ENCODE results near the gene SLC66A3. TPM values are rescaled to one million over a fixed set of nuclear protein-coding genes. Genes with fewer than 3 reads are reported as not detected.

SLC66A3 gene
- total RNA-seq, 2 experiments from 2014 or later, result 21.6 to 23.4 TPM

DNA sequence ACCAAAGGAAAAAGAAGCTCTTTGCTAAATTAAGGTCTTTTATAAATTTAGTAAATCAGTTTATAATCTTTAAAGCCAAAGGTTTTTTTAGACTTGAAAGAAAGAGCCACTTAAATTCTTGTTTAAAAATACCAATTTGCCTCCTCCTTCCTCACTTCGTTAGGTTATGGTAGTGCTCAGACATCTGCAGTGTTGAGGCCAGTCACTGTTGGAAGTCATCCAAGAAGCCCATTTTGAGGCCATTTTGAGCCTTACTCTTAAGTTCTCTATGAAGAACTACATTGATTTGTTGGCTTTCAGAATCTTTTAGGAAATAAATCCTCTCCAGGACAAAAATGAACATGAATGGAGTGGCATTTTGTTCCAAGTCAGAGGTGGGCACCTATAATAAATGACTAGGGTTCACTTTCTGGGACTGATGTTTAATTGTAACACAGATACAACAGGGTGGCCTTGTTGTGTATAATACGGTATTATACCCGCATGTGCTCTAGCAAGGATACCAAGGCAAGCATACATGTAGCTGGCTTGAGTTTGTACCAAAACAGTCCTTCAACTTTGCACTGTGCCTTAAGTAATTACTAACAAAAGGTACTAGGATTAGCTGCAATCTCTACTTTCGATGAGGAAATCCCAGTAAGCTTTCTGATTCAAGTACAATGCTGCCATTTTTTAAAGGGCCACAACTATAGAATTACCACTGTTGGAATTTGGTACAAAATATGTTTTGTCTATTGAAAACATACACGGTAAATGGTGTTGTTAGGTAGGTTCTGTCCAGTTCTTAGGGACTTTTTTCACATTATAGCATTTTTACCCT lies 22.8 kb downstream of the SLC66A3 start:
- Mint-ChIP-seq H3K27ac (no peak overlapping the region), H3K27me3 (no peaks in the 10 kb centered on the region), H3K4me1 (peaks cover 11% of the 10 kb centered on the region), H3K36me3 (ENCODE audit: low read depth) (peaks cover 6% of the 10 kb centered on the region), H3K4me3 (no peak overlapping the region), H3K9me3 (no peaks in the 10 kb centered on the region)
- DNase-seq, result no peak
- ChIA-PET POLR2A (no interaction called here), CTCF (no interaction called here)

GRCh38 chr2:11179196-11179595 lies 23.9 kb downstream of the SLC66A3 start:
- Mint-ChIP-seq H3K9me3 (no peaks in the 10 kb centered on the region), H3K4me3 (no peak overlapping the region), H3K27ac (no peak overlapping the region), H3K27me3 (no peaks in the 10 kb centered on the region), H3K36me3 (ENCODE audit: low read depth) (peaks cover 7% of the 10 kb centered on the region), H3K4me1 (peaks cover 11% of the 10 kb centered on the region)
- ChIA-PET CTCF (no interaction called here), POLR2A (no interaction called here)
- DNase-seq, result no peak

GRCh38 chr2:11179899-11180298 lies 24.6 kb downstream of the SLC66A3 start:
- Mint-ChIP-seq H3K27ac (no peak overlapping the region), H3K27me3 (no peaks in the 10 kb centered on the region), H3K4me1 (peaks cover 11% of the 10 kb centered on the region), H3K4me3 (no peak overlapping the region), H3K9me3 (no peaks in the 10 kb centered on the region), H3K36me3 (ENCODE audit: low read depth) (peaks cover 7% of the 10 kb centered on the region)
- POLR2A ChIA-PET, result no interaction called here
- CTCF ChIA-PET, result no interaction called here
- DNase-seq, result no peak

DNA sequence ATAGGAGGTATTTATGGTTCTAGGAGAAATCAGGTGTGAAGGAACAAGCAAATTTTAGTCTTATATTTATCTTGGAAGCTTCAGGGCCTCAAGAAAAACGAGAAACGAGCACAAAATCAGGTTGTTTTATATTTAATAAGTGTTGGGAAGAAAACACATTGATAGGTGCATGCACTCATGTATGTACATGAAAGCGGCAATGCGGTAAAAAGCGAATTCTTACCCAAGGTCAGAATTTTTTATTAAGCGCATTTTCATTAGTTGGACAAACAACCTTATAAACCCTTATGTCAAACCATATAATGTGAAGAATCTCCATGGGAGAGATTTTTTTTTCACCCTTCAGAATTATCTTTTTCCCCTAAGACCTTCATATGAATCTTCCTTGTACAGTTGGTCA lies 25.4 kb downstream of the SLC66A3 start:
- H3K27me3 Mint-ChIP-seq, result no peaks in the 10 kb centered on the region
- no peak overlapping the region for H3K4me3 Mint-ChIP-seq
- H3K27ac Mint-ChIP-seq, result no peak overlapping the region
- peaks cover 7% of the 10 kb centered on the region for H3K36me3 Mint-ChIP-seq (ENCODE audit: low read depth)
- H3K4me1 Mint-ChIP-seq, result peaks cover 3% of the 10 kb centered on the region
- CTCF ChIA-PET, result interaction anchor here (0.7 kb wide), 1 partner anchor 187 kb away, joined by 5 read pairs; no protein-coding TSS in a partner anchor
- POLR2A ChIA-PET, result no interaction called here
- H3K9me3 Mint-ChIP-seq, result no peaks in the 10 kb centered on the region
- DNase-seq, result no peak

- H3K27me3 Mint-ChIP-seq, result no peaks in the 10 kb centered on the region
- H3K9me3 Mint-ChIP-seq, result no peaks in the 10 kb centered on the region
- H3K4me3 Mint-ChIP-seq, result no peak overlapping the region
- ChIA-PET POLR2A (no interaction called here), CTCF (interaction anchor here (1.0 kb wide), 1 partner anchor 9 kb away, joined by 3 read pairs; no protein-coding TSS in a partner anchor)
- no peak overlapping the region for H3K27ac Mint-ChIP-seq
- H3K36me3 Mint-ChIP-seq (ENCODE audit: low read depth), result peaks cover 5% of the 10 kb centered on the region
- H3K4me1 Mint-ChIP-seq, result no peaks in the 10 kb centered on the region
- no peak for DNase-seq
Observed at GRCh38 chr2:11182951-11183350, 27.7 kb downstream of the SLC66A3 start.

DNA sequence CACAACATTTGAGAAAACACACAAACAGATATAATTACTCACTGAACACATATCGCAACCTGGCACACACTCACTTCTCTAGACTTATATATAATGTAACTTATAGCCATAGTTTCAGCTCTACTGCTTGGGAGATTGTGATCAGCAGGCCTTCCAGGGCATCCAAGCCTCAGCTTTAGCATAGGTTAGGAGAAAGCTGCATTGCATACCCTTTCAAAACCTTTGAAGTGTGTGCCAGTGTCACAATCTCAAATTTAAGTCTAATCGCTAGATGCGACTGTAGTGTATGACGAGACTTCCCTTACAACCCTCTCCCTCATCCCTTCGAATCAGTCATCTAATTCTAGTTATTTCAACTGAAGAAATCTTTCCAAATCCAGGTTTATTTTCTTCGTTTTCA lies 30.9 kb downstream of the SLC66A3 start:
- no peaks in the 10 kb centered on the region for H3K27me3 Mint-ChIP-seq
- no peak overlapping the region for H3K4me3 Mint-ChIP-seq
- H3K4me1 Mint-ChIP-seq, result no peaks in the 10 kb centered on the region
- no peak for DNase-seq
- H3K27ac Mint-ChIP-seq, result no peak overlapping the region
- peaks cover 9% of the 10 kb centered on the region for H3K36me3 Mint-ChIP-seq (ENCODE audit: low read depth)
- H3K9me3 Mint-ChIP-seq, result no peaks in the 10 kb centered on the region
- POLR2A ChIA-PET, result no interaction called here
- CTCF ChIA-PET, result no interaction called here

DNA sequence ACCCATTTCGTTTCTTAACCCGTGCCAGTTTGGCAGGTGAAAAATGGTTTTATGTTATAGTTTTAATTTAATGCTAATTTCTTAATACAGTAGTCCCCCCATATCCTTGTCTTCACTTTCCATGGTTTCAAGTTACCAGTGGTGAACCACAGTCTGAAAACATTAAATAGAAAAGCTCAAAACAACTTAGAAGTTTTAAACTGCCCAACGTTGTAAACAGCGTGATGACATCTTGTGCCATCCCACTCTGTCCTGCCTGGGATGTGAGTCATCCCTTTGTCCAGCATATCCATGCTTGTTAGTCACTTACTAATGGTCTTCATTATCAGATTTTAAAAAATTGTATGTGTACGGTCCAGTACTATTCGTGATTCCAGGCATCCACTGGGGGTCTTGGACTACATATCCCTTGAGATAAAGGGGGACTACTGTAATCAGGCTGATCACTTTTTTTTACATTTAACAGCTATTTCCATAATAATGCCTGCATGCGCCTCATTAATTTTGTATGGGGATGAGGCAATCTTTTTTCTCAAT lies 31.9 kb downstream of the SLC66A3 start:
- Mint-ChIP-seq H3K4me3 (no peak overlapping the region), H3K4me1 (no peaks in the 10 kb centered on the region), H3K27ac (no peak overlapping the region), H3K9me3 (no peaks in the 10 kb centered on the region), H3K36me3 (ENCODE audit: low read depth) (peaks cover 9% of the 10 kb centered on the region), H3K27me3 (no peaks in the 10 kb centered on the region)
- ChIA-PET CTCF (interaction anchor here (0.6 to 0.7 kb wide), 3 partner anchors 11 to 419 kb away, joined by 3 to 4 read pairs (median 4); no protein-coding TSS in a partner anchor), POLR2A (no interaction called here)
- no peak for DNase-seq

DNA sequence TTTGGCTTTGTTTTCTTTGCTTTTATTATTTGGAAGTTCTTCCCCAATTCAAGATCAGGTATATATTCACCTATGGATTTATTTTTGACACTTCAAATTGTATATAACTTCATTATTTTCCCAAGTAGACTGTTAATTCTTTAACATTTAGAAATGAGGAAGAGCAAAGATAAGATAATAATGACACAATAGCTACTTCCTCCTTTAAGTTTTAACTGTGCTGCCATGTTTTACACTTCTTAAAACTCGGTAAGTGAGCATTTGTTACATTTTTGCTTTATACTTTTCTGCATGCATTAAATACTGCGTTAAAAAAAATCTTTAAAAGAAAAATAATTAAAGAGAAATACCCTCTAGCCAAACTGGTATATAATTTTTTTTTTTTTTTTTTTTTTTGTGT lies 32.5 kb downstream of the SLC66A3 start:
- Mint-ChIP-seq H3K27me3 (no peaks in the 10 kb centered on the region), H3K36me3 (ENCODE audit: low read depth) (peaks cover 9% of the 10 kb centered on the region), H3K9me3 (no peaks in the 10 kb centered on the region), H3K4me1 (no peaks in the 10 kb centered on the region), H3K27ac (no peak overlapping the region), H3K4me3 (no peak overlapping the region)
- ChIA-PET POLR2A (no interaction called here), CTCF (interaction anchor here (0.6 to 0.7 kb wide), 2 partner anchors 24 to 419 kb away, joined by 4 read pairs; no protein-coding TSS in a partner anchor)
- DNase-seq, result no peak

DNA sequence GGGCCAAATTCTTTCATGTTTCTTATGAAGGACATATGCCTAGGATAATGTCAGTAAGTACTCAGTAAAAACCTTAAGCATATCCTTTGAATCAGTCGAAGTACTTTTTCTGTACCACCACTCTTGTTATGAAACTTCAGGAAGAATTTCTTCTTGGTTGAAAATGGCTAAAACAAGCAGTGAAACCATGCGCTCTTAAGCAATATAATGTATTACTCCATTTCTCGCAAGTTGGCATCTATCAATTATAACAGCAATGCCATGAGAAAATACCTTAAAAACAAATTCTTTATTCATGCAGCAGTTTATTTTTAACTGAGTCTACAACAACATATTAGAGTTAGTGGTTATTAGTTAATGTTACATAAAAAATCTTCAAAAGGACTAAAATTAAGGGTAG lies 41.0 kb downstream of the SLC66A3 start:
- H3K9me3 Mint-ChIP-seq, result no peaks in the 10 kb centered on the region
- POLR2A ChIA-PET, result no interaction called here
- H3K36me3 Mint-ChIP-seq (ENCODE audit: low read depth), result peaks cover 17% of the 10 kb centered on the region
- no peak overlapping the region for H3K27ac Mint-ChIP-seq
- no peak overlapping the region for H3K4me3 Mint-ChIP-seq
- DNase-seq, result no peak
- H3K27me3 Mint-ChIP-seq, result no peaks in the 10 kb centered on the region
- CTCF ChIA-PET, result no interaction called here
- no peaks in the 10 kb centered on the region for H3K4me1 Mint-ChIP-seq

GRCh38 chr2:11200651-11201050 lies 45.4 kb downstream of the SLC66A3 start:
- Mint-ChIP-seq H3K27ac (no peak overlapping the region), H3K9me3 (no peaks in the 10 kb centered on the region), H3K4me1 (peaks cover 8% of the 10 kb centered on the region), H3K4me3 (no peak overlapping the region), H3K27me3 (no peaks in the 10 kb centered on the region), H3K36me3 (ENCODE audit: low read depth) (peaks cover 19% of the 10 kb centered on the region)
- no peak for DNase-seq
- ChIA-PET POLR2A (no interaction called here), CTCF (interaction anchor here (0.6 to 1.6 kb wide), 4 partner anchors 31 to 71 kb away, joined by 3 to 5 read pairs (median 3); a partner anchor contains a TSS)

DNA sequence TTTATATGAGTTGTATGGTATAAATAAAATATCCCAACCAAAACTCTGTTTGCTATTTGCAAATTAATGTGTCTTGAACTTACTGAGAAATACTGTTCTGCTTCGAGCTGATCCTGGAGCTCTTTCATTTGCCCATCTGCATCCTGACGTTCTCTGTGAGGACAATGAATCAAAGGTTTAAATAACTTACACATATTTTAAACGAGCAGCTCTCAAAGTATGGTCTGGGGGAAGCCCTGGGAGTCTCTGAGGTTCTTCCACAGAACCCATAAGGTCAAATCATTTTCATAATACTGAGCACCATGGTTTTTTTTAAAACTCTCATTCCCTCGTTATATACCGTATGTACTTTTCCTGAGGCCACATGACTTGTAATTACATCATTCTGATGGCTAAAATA lies 46.7 kb downstream of the SLC66A3 start:
- POLR2A ChIA-PET, result no interaction called here
- DNase-seq, result no peak
- Mint-ChIP-seq H3K4me3 (no peak overlapping the region), H3K27me3 (no peaks in the 10 kb centered on the region), H3K9me3 (no peaks in the 10 kb centered on the region), H3K36me3 (ENCODE audit: low read depth) (peaks cover 16% of the 10 kb centered on the region), H3K4me1 (peaks cover 8% of the 10 kb centered on the region), H3K27ac (no peak overlapping the region)
- CTCF ChIA-PET, result interaction anchor here (1.2 to 1.6 kb wide), 2 partner anchors 9 to 32 kb away, joined by 3 to 4 read pairs; no protein-coding TSS in a partner anchor

- POLR2A ChIA-PET, result interaction anchor here (0.6 kb wide), 1 partner anchor 174 kb away, joined by 3 read pairs; no protein-coding TSS in a partner anchor
- Mint-ChIP-seq H3K36me3 (ENCODE audit: low read depth) (peaks cover 16% of the 10 kb centered on the region), H3K27me3 (no peaks in the 10 kb centered on the region), H3K9me3 (no peaks in the 10 kb centered on the region), H3K4me1 (peaks cover 8% of the 10 kb centered on the region), H3K27ac (no peak overlapping the region), H3K4me3 (no peak overlapping the region)
- CTCF ChIA-PET, result interaction anchor here (1.1 kb wide), 1 partner anchor 11 kb away, joined by 3 read pairs; no protein-coding TSS in a partner anchor
- DNase-seq, result no peak
Observed at GRCh38 chr2:11203480-11203879, 48.2 kb downstream of the SLC66A3 start.

- DNase-seq, result no peak
- ChIA-PET CTCF (interaction anchor here (0.6 kb wide), 1 partner anchor 47 kb away, joined by 3 read pairs; no protein-coding TSS in a partner anchor), POLR2A (interaction anchor here (0.7 kb wide), 1 partner anchor 113 kb away, joined by 9 read pairs; no protein-coding TSS in a partner anchor)
- Mint-ChIP-seq H3K9me3 (no peaks in the 10 kb centered on the region), H3K4me3 (no peak overlapping the region), H3K4me1 (peaks cover 8% of the 10 kb centered on the region), H3K36me3 (ENCODE audit: low read depth) (peaks cover 11% of the 10 kb centered on the region), H3K27me3 (no peaks in the 10 kb centered on the region), H3K27ac (no peak overlapping the region)
Observed at GRCh38 chr2:11208083-11208482, 52.8 kb downstream of the SLC66A3 start.

Measured in activated CD4-positive, alpha-beta T cell treated with anti-CD3 and anti-CD28 coated beads, Interleukin-2, amount 10 ng/mL, durations not matched to agents 7 days and 5 days (primary cell).